DND-41 (cell line): ENCODE measurements around the gene USE1.

ENCODE experiments used
- ATAC-seq: fragments of 200-7000 bp; cut with Tn5 transposase; 3 replicates; pipeline ENCODE4 v1.9.1; 2021; ENCODE audit warnings: low read depth; ENCODE audit not compliant: insufficient read depth
- DNase-seq: peaks from one replicate; pipeline ENCODE4 v3.0.0-alpha.2; 2020
- H2AFZ ChIP-seq: 2 replicates; pipeline ENCODE4 v1.6.0; 2012; ENCODE audit warnings: low read depth, low read length
- H3K27ac ChIP-seq: 2 replicates; pipeline ENCODE4 v1.5.1; 2012; ENCODE audit warnings: low read length, inconsistent platforms
- H3K27me3 ChIP-seq: fragments of 200-600 bp; sonication (generic); 2 replicates; pipeline ENCODE4 v1.6.0; 2012; ENCODE audit warnings: low read length, mild to moderate bottlenecking, inconsistent platforms; ENCODE audit not compliant: insufficient read depth, poor library complexity
- H3K36me3 ChIP-seq: 2 replicates; pipeline ENCODE4 v1.5.1; 2012; ENCODE audit warnings: low read length, inconsistent platforms; ENCODE audit not compliant: insufficient read depth
- H3K4me1 ChIP-seq: 2 replicates; pipeline ENCODE4 v1.5.1; 2012; ENCODE audit warnings: mild to moderate bottlenecking, low read length; ENCODE audit not compliant: insufficient read depth
- H3K4me2 ChIP-seq: 2 replicates; pipeline ENCODE4 v1.6.0; 2012; ENCODE audit warnings: mild to moderate bottlenecking, moderate library complexity, low read length, inconsistent platforms; ENCODE audit not compliant: insufficient read depth
- H3K4me3 ChIP-seq, 2 experiments: fragments of 200-600 bp in 1 of 2; shearing (Covaris generic) in 1 of 2; 2 replicates each; pipeline ENCODE4 v1.5.1; 2012 to 2016; ENCODE audit warnings: inconsistent platforms in 2 of 2, low read length in 2 of 2, mild to moderate bottlenecking in 2 of 2, low read depth in 1 of 2, moderate library complexity in 1 of 2
- H3K79me2 ChIP-seq: 2 replicates; pipeline ENCODE4 v1.6.0; 2012; ENCODE audit warnings: low read length, inconsistent platforms; ENCODE audit not compliant: insufficient read depth
- H3K9ac ChIP-seq: 2 replicates; pipeline ENCODE4 v1.6.0; 2012; ENCODE audit warnings: low read depth, mild to moderate bottlenecking, inconsistent platforms, low read length, moderate library complexity
- H3K9me3 ChIP-seq: 2 replicates; pipeline ENCODE4 v1.5.1; 2012; ENCODE audit warnings: low read length, moderate library complexity, mild to moderate bottlenecking, inconsistent platforms; ENCODE audit not compliant: insufficient read depth, severe bottlenecking
- H4K20me1 ChIP-seq: 2 replicates; pipeline ENCODE4 v1.6.0; 2012; ENCODE audit warnings: low read length; ENCODE audit not compliant: insufficient read depth
- CTCF ChIP-seq: IDR thresholded peaks from 2 replicates; pipeline ENCODE4 v1.5.1; 2012; ENCODE audit warnings: borderline replicate concordance, low read length, moderate library complexity, mild to moderate bottlenecking; ENCODE audit not compliant: poor library complexity, severe bottlenecking; ENCODE audit errors: extremely low read depth
- EZH2 ChIP-seq: IDR thresholded peaks from 3 replicates; pipeline ENCODE4 v1.6.1; 2012; ENCODE audit warnings: borderline replicate concordance, low read depth, mild to moderate bottlenecking, moderate library complexity, low read length, inconsistent platforms; ENCODE audit not compliant: severe bottlenecking

The USE1 gene

GRCh38 chr19:17220207-17220758, 5.1 kb downstream of the USE1 start:
- no peaks in the 10 kb centered on the region for H3K27me3 ChIP-seq
- DNase-seq (no peak), ATAC-seq (no peak)
- peaks cover 29% of the 10 kb centered on the region for H3K36me3 ChIP-seq
- no peak overlapping the region for H2AFZ ChIP-seq
- no peaks in the 10 kb centered on the region for H4K20me1 ChIP-seq
- no peak overlapping the region for H3K9ac ChIP-seq
- H3K4me1 ChIP-seq = peaks cover 13% of the 10 kb centered on the region
- peaks cover 7% of the 10 kb centered on the region for H3K79me2 ChIP-seq
- no peak for TF ChIP-seq EZH2
- no peak overlapping the region for H3K4me3 ChIP-seq
- no peak overlapping the region for H3K4me2 ChIP-seq
- no peak overlapping the region for H3K27ac ChIP-seq
- H3K9me3 ChIP-seq = no peaks in the 10 kb centered on the region

DNA sequence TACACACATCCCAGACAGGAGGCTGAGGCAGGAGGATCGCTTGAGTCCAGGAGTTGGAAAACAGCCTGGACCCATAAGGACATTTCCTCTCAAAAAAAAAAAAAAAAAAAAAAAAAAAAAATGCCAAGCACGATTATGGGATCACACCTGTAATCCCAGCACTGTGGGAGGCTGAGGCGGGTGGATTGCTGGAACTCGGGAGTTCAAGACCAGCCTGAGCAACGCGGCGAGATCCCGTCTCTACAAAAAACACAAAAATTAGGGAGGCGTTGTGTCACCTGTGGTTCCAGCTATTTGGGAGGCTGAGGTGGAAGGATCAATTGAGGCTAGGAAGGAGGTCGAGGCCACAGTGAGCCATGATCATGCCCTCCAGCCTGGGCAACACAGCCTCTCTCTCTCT, 9.9 kb downstream of the USE1 start:
- no peak for DNase-seq
- no peak overlapping the region for H3K27ac ChIP-seq

GRCh38 chr19:17226002-17226933, 11.1 kb downstream of the USE1 start, which contains the start of gene OCEL1:
Gene OCEL1 (plus strand): TSS chr19:17226226. CDS start chr19:17226248, 22 bp downstream.
- Histone ChIP-seq H3K79me2 (no peaks in the 10 kb centered on the region), H3K4me2 (peak within 1 kb of the TSS; percentile 86), H2AFZ (peak within 1 kb of the TSS; percentile 91), H3K36me3 (peaks cover 13% of the 10 kb centered on the region), H4K20me1 (peaks cover 7% of the 10 kb centered on the region), H3K9me3 (no peaks in the 10 kb centered on the region), H3K9ac (peak within 1 kb of the TSS; percentile 64), H3K4me1 (peaks cover 26% of the 10 kb centered on the region), H3K27me3 (no peaks in the 10 kb centered on the region), H3K4me3 (peak within 1 kb of the TSS; percentile 32 to 75), H3K27ac (peak within 1 kb of the TSS; percentile 62)
- DNase-seq = peak; percentile 97
- TF ChIP-seq EZH2 (no peak), CTCF (no peak)
- ATAC-seq = peak; percentile 92

More for the DNA sequence above, 9.9 kb downstream of the USE1 start:
- Histone ChIP-seq H3K79me2 (no peaks in the 10 kb centered on the region), H3K4me2 (peak overlapping the region; percentile 86), H4K20me1 (peaks cover 6% of the 10 kb centered on the region), H3K9me3 (no peaks in the 10 kb centered on the region), H2AFZ (no peak overlapping the region), H3K27me3 (no peaks in the 10 kb centered on the region), H3K4me3 (no peak overlapping the region), H3K36me3 (peaks cover 4% of the 10 kb centered on the region), H3K9ac (no peak overlapping the region; the same call in 1 of the 2 replicates), H3K4me1 (peaks cover 26% of the 10 kb centered on the region)
- TF ChIP-seq CTCF = no peak
- ATAC-seq = no peak
